PC-9 (cell line): Measurements from ENCODE around the gene MIDN.
A peak's percentile ranks its signal among the peaks of the same experiment; 100 is the strongest.

ENCODE experiments used
- EZH2 ChIP-seq: fragments of 200-600 bp; sonication (generic); IDR thresholded peaks from 2 replicates; pipeline ENCODE4 v1.8.0; 2017; ENCODE audit warnings: antibody characterized with exemption, low read depth
- TF ChIP-seq, protein P1 (sequence below): fragments of 200-600 bp; sonication (generic); conservative IDR thresholded peaks from 2 replicates; pipeline ENCODE4 v1.6.1; 2017; ENCODE audit warnings: mixed run types, antibody characterized with exemption, mild to moderate bottlenecking, moderate library complexity

DNA sequence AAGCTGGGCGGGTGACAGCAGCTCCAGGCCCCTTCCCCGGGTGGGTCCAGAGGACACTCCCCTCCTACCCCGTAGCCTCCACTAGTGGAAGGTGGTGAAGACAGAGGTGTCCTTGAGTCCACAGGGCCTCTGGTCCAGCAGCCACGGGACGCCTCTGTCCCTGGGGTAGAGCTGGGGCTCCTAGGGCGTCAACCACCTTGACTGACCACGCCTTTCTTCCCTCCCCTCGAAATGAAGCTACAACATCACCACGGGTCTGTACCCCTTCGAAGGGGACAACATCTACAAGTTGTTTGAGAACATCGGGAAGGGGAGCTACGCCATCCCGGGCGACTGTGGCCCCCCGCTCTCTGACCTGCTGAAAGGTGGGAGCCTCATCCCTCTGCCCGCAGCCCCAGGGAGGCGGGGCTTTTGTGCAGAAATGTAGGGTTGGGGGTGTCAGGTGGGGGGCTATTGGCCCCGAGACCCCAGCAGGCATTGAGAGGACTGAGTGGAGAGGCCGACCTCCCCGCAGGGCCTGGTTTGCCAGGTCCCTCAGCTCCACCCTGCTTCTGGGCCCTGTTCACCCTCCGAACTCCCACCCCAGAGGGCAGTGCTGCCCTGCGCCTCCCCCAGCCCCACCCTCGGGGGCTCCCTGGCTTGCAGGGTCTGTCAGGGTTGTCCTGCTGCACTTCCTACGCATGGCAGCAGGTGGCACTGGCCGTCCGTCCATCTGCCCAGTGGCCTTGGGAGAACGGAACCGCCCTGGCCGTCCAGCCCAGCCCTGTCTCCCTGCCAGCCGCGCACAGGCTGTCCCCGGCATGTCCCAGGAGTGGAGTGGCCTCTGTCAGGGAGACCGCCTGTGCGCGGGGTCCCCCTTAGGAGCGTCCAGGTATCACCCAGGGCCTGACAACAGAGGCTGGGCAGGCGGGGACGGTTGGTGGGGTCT is 27.1 kb upstream of the MIDN start:
- TF ChIP-seq EZH2, result no peak
- TF ChIP-seq, protein P1, sequence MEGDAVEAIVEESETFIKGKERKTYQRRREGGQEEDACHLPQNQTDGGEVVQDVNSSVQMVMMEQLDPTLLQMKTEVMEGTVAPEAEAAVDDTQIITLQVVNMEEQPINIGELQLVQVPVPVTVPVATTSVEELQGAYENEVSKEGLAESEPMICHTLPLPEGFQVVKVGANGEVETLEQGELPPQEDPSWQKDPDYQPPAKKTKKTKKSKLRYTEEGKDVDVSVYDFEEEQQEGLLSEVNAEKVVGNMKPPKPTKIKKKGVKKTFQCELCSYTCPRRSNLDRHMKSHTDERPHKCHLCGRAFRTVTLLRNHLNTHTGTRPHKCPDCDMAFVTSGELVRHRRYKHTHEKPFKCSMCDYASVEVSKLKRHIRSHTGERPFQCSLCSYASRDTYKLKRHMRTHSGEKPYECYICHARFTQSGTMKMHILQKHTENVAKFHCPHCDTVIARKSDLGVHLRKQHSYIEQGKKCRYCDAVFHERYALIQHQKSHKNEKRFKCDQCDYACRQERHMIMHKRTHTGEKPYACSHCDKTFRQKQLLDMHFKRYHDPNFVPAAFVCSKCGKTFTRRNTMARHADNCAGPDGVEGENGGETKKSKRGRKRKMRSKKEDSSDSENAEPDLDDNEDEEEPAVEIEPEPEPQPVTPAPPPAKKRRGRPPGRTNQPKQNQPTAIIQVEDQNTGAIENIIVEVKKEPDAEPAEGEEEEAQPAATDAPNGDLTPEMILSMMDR, result peak; percentile 63
